HG03432 (cell line): Measurements from ENCODE around the gene UTP4.

Source experiments
- ATAC-seq: cut with Tn5 transposase; IDR thresholded peaks from one replicate; pipeline ENCODE4 v1.9.1; 2021; ENCODE audit warnings: mild to moderate bottlenecking, moderate library complexity; ENCODE audit not compliant: unreplicated experiment

UTP4 gene

DNA sequence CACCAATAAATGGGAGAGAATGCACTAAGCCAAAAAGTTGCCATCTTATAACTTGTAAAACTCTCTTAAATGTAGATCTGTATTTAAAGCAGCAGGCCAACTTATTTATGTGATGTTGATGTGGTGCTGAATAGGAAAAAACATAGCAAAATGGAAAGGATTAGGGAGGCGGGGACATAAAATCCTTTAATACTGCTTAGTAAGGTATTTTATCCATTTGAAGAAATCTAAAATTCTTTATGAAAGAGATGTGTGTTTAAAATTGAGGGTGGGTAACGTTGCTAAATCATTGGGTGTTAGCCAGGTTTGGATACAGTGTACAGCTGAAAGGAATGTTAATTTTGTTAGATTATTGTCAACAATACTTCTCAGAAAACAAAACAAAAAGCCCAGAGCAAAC is 68.8 kb downstream of the UTP4 start:
- no peak for ATAC-seq

DNA sequence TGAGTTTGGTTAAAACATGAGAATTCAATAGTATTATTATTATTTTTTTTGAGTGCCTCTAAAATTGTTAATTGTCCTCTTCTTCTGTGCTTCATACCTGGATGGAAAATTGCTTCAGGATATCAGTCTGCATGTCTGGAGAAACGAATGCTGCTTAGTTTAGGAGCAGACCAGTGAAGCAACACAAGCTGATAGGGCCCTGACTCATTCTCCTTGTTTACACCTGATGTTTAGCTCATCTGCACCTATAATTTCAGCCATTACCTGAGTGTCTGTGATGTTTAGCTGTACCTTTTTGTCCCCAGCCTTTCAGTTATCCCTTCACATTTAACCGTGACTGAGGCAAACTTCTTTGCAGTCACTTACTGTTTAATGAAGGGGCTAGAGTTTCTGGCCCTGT is 69.3 kb downstream of the UTP4 start:
- ATAC-seq, result no peak

DNA sequence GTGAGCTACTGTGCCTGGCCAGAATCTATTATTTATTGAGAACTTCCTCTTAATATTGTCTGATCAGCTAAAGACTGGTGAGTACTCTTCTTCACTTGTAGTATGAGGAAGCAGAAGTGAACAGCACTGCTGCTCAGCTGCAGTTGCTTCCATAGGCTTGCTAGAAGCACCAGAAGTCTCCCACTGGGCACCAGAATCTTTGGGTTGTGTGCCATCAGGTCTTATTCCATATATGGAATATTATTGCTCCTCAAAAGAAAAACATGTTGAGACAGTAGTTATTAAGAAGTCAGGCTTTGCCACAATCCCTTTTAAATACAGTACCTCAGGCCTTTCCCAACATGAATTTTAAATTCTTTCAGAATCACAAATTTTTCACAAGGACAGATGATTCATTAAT is 71.7 kb downstream of the UTP4 start:
- no peak for ATAC-seq

DNA sequence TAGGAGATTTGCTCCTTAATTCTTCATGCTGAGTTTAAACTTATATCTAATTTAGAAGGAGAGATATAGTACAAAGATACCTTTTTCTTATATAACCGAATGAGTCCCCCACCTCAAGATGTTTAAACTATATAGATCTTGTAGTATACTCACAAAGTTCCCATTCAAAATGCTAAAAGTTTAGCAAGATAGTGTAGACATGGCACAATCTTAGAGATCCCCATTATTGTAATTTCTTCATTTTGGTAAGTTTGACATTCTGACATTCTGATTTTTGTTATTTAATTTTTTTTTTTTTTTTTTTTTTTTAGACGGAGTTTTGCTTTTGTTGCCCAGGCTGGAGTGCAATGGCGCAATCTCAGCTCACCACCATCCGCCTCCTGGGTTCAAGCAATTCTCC is 77.3 kb downstream of the UTP4 start:
- ATAC-seq, result no peak

DNA sequence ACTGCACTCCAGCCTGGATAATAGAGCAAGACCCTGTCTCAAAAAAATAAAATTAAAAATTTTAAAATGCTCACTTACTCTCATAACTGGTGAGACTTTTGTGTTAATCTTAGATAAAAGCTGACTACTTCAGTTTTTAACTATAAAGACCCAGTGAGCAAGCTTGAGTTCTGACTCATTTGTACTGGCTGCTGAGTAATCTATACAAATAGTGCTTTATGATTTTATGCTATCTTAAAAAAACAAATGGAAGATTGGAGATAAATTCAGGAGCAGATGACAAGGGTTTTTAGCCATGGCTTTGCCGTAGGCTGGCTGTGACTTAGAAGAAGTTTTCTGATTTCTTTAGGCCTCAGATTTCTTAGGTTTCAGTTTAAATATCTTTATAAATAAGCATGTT is 85.0 kb downstream of the UTP4 start:
- ATAC-seq, result no peak
